HG02678 (cell line): Measurements from ENCODE around the gene PPIF.

Experiments
- ATAC-seq: cut with Tn5 transposase; IDR thresholded peaks from one replicate; pipeline ENCODE4 v1.9.1; 2021; ENCODE audit warnings: mild to moderate bottlenecking, moderate library complexity; ENCODE audit not compliant: unreplicated experiment

Gene PPIF

DNA sequence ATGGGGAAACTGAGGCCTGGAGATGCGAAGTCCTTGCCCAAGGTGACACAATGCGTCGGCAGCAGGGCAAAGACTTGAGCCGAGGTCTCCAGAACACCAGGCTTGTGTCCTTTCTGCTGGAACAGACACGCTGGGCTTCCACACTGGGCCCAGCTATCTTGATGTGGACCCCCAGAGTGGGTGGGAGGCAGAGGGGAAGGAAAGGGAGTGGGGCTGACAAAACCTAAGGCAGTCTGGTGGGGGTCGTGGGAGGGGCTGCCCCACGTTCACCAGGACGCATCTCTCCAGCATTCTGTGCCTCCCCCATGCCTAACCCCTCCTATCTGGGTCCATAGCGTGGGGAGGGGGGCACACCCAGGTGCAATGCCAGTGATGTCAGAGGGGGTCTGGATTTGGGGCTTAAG lies 38.1 kb downstream of the PPIF start:
- ATAC-seq = no peak

DNA sequence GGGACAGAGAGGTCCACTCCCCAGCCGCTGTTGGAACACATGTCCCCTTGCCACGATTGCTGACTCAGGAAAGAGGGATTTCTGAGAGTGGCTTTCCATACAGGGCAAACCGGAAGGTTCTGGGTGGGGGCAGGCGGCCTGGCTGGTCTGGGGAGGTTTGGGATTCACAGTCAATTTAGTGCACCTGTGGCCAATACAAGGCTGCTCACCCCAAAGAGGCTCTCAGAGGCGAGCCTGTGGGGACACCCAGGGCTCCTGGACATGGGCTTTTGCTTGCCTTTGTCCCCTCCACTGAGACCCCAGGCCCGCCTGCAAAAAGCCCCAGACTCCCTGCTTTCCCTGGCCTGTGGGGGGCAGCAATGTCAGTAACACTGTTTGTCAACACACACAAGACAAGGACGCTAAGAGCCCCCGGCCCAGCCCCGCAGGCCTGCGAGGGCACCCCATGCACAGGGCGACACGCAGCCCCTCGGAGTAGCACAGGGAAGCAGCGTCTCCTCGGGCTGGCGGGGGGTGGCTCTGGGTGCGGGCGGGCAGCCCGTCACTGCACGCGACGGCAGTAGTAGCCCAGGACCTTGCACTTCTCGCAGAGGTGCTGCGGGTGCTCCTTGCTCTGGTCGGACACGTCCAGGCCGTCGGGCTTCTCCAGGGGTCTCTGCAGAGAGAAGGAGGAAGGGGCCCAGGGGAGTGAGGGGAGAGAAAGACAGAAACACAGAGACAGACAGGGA lies 38.7 kb downstream of the PPIF start:
- ATAC-seq = no peak

DNA sequence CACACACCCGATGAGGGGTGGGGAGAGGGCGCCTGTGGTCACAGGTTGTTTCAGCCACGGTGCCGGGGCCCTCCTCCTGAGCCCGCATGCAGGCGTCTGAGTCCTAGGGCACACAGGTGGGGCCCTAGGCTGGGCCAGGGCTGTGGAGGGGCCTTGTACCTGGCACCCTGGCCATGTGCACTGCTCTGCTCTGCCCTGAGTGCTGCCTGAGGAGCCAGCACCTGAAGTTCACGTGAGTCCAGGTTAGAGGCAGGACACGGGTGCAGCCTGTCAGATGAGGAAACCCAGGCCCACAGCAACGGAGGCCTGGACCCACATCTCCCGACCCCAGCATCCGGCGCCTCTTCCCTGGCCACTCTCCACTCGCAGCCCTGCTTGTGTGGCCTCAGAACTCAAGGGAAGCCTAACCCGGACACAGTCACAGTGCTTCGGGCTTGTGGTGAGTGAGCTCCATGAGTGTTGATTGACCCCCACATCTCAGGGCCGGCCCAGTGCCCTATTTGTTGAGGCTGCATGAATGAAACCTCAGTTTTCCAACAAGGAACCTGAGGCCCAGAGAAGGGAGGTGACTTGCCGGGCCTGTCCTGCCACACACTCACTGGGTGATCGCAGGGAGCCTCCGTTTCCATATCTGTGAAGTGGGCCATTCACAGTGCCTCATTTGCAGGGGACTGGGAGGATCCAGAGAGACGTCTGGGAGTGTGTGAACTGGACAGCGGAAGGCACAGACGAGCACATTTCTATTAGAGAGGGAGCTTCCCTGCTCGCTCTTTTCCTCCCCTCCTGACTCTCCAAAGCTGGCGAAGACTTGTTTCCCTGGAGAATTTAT lies 39.6 kb downstream of the PPIF start:
- ATAC-seq = no peak

DNA sequence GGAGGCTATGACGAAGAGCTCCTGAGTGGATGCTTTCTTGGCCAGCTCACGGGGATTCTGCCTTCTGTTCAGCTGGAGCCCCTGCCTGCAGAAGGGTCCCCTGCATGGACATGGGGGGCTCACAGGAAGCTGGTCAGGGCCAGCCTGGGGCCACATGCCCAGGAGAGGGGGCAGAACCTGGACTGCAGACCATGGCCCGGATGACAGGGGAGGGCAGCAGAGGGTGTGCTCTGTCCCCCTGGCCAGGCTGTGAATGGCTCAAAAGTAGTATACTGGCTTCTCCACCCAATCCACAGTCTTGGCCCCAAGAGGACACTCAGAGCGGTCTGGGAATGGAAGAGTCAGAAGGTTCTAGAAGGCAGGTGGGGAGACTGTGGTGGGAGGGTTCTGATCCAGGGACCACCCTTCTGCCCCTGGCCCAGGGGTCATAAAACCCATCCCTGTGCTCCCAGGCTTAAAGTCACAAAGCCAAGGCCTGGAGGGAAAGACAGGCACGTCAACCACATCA lies 40.3 kb downstream of the PPIF start:
- no peak for ATAC-seq

DNA sequence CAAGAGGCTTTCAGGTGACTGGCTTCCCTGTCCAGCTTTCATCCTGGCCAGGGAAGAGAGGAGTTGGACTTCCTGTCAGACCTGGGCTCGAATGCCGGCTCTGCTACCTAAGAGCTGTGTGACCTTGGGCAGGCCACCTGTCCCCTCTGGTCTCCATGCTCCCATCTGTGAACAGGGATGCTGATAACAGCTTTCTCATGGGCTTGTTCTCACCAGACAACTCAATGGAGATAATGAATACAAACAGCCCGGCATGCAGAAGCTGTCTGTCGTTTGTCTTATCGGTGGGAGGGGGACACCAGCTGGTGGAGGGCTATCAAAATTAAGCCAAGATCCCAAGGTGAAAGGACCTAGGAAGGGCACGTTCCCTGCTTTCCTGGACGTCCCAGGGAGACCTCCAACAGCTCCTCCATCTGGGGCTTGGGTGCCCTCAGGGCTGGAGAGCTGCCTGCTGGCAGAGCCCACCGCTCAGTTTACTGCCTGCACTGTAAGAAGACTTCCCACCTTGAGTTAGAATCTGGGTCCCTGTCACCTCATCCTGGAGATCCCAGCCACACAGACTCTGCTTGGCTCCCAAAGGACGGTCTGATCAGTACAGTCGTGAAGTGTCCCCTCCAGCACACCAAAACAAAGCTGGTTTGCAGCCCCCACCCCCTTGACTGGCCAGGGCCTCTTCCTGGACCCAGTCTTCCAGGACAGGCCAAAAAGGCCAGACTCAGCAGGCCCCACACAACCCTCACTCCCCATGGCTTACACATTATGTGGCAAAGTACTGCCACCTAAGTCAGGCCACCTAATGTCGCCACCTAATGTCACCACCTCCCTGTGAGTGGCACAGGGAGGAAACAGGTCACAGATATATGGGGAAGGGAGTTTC lies 40.9 kb downstream of the PPIF start:
- no peak for ATAC-seq

DNA sequence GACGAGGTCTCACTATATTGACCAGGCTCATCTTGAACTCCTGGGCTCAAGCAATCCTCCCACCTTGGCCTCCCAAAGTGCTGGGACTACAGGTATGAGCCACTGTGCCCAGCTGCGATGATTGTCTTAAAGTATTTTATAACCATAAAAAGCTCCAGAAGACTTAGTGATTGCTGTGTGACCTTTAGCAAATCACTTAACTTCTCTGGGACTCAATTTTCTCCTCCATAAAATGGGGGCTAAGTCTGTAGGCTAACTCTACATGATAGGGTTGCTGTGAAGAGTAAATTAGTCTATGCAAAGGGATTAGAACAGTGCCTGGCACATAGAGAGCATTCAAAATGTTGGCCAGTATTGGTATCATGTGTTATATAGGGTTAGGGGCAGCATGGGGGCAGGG lies 42.8 kb downstream of the PPIF start:
- ATAC-seq = no peak

DNA sequence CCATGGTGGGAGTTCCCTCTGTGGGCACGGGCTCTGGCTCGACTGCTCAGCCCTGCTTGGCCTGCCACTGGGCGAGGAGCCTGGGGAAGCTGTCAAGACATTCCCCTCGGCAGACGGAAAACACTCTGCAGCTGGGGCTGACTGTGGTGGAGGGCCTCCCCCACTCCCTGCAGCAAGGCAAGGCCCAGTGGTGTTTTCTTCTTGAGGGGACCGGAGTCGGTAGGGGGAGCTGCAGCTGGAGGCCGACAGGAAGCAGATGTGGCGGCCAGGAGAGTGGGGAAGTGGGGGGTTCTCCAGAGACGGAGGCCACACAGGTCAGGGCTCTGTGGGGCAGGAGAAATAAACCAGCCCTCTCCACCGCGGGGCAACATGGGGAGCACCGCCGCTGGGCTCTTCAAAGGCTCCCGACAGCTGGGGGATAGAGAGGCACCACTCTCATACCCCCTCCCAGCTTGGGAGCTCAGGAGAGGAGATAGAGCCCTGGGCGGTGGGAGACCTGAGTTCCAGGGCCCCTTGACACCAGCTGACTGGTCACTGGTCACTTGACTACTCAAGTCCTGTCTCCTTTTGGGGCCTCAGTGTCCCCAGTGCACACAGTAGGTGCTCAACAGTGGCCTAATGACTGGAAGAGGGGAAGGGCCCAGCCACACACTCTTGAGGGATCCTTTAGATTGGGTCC lies 43.4 kb downstream of the PPIF start:
- ATAC-seq = no peak

DNA sequence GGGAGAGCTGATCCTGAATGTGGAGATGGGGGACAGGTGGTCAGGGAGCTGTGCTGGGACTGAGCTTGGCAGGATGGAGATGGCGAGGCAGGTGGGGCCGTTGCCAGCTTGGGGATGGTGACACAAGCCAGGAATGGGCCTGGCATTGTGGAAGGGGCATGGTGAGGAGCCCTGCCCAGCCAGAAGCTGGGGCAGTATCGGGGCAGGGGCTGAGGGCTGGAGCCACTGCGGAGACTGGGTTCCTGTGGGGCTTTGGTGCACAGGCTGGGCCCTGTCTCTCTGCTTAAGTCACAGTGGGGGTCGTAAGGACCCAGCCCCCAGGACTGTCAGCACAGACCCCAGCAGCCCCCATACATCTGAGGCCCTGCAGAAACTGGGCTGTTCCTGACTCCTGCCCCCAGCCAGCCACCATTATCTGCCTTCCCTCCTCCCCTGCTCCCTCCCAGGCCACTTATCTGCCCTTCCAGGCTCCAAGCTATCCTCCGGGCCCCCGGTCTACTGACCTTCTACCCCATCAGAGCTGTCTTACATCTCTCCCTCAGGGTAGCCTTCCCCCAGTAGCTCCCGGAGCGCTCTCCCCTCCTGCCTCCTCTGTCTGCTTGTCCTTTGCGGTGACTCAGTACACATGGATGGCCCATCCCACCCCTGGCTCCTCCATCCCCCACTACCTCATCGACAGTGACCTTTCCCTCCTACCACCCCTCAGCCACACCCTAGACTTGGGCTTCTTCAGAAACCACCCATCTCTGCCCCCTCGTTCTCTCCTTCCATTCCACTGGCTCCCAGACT lies 44.2 kb downstream of the PPIF start:
- no peak for ATAC-seq

DNA sequence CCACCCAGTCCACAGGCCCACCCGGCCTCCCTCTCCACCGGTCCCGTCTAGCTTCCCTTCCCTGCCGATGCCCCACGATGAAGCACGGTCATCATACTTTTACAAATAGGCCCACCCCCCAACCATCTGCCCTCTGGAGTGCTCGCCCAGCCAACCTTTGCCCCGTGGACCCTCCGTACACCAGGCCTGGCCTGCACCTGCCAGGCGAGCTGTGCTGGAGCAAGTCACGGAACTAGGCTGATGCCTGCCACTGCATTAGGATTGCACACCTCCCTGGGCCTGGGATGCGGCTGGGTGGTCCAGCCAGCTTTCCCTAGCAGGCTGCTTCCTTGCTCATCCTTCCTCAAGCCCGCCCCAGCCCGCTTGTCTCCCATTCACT lies 44.7 kb downstream of the PPIF start:
- ATAC-seq = no peak

DNA sequence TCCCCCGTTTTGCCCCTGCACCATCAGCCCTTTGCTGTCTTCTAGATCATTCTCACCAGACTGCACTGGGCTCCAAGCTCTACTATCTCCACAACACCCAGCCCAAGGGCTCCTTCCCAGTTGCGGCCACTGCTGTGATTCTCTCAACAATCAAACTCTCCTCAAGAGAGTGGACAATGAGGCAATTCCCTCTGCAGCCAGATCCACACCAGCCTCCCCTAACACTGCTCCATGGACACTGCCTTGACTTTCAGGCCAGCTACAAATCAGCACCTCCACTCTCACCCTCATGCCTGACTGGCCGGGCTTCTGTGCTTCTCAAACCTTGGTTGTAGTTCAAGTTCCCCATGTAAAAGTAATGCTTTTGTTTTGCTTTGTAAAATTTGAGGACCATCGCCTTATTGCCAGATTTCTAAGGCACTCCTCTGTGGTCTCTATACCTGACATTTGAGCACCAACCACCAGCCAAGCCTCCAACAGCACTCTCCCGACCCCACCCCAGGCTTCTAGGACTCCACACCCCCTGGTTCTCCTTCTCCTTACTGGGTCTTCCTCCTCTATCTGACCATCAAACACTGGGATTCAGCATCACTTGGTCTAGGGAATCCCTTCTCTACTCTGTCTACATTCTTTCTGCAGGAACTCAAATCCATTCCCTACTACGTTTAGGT lies 45.4 kb downstream of the PPIF start:
- ATAC-seq = no peak

DNA sequence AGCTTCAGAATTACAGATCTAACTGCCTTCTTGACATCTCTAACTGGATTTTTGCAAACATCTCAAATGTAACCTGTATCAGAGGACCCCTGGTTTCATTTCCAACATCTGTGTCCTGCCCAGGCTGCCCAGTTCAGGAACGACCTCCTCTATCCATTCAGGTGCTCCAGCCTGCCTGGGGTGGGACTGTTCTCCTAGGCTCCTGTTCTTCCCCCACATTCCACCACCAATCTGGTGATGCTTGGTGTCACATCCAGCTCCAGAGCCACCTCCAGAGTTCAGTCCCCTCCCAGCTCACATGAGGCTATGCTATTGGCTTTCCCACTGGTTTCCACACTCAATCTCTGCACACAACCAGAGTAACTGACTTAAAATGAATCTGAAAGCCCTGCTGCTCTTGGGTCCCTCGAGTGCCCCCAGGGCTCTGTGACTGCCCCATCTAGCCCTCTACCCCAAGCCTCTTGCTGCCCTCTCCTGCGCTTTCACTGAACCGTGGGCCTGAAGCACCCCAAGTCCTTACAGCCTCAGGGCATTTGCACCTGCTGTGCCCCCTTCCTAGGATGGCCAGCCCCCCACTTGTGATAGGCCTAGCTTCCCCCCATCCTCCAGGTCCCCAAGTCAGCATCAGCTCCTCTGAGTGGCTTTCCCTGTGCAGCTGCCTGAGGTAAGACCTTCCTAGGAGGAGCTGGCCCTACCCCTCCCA lies 46.1 kb downstream of the PPIF start:
- ATAC-seq = no peak

DNA sequence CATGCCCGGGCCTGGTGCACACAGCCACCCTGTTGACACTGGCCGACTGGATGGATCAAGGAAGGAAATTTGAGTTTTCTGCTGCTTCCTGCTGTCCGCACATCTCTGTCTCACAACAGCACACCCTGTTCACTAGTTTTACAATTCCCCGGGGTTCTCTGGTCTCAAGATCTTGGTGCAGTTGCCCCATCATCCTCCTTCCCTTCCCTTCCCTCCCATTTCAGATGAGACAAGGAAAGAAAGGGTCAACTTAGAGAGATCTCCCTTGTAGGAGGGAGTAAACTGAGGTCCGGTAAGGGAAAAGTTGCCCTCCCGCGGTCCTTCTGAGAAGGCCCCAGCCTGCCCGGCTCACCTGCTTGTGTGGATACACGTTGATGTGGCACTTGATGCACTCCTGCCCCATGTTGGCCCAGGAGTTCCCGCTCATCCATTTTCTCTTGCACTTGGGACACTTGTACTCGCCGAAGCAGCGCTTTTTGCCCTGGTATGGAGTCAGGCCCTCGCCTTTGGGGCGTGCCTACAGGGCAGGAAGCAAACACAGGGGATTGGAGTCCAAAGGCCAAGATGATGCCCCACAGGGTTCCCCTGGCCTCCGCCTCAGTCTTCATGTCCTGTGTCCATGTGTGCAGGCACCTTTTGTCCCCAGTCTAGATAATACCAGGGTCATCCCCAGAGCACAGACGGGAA lies 46.8 kb downstream of the PPIF start:
- ATAC-seq = no peak

DNA sequence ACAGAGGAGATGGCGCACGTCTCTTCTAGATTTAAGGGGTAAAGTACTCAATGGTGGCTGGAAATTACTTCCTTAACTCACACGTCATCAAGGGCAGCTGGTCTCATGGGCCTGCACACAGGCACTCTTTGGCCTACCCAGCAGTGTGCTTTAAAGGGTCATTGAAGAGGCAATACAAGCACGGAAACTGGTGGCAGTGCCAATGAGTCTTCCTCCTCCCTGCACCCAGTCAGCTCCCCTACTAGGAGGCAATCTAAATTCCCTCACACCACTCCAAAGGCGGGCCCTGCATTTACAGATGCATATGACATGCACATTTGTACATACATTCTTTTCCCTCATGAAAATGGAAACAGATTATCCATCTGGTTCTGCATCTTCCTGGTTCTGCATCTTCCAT lies 47.4 kb downstream of the PPIF start:
- ATAC-seq = no peak

DNA sequence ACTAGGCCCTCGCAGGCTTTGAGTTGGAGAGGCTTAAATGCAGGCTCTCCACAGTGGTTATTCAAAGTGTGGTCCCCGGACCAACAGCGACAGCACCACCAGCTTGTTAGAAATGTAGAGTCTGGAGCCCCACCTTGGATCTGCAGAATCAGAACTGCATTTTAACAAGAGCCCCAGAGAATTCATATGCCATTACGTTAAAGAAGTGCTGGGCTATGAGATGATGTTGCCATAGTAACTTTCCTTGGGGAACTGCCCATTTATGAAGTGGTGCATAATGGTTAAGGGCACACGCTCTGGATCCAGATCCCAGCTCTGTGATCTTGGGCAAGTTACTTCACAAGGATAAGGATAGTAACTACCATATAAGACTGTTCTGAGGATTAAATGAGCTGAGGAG lies 49.3 kb downstream of the PPIF start:
- no peak for ATAC-seq

DNA sequence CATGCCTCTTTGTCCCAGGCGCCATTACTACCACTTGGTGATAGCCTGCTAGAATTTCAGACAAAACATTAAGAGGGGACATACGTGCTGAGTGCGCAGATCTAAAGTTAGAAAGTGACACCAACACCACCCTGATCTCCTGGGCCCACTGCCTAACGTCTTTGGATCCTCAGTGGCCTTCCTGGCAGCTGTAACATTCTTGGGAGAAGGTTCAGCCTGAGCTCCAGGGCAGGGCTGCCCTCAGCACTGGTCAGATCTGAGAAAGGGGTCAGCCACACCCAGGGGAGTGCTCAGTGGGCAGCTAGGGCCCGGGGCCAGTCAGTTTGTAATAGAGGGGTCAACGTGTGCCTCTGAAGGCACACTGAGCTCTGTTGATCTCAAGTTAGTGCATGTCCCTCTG lies 49.8 kb downstream of the PPIF start:
- ATAC-seq = no peak

DNA sequence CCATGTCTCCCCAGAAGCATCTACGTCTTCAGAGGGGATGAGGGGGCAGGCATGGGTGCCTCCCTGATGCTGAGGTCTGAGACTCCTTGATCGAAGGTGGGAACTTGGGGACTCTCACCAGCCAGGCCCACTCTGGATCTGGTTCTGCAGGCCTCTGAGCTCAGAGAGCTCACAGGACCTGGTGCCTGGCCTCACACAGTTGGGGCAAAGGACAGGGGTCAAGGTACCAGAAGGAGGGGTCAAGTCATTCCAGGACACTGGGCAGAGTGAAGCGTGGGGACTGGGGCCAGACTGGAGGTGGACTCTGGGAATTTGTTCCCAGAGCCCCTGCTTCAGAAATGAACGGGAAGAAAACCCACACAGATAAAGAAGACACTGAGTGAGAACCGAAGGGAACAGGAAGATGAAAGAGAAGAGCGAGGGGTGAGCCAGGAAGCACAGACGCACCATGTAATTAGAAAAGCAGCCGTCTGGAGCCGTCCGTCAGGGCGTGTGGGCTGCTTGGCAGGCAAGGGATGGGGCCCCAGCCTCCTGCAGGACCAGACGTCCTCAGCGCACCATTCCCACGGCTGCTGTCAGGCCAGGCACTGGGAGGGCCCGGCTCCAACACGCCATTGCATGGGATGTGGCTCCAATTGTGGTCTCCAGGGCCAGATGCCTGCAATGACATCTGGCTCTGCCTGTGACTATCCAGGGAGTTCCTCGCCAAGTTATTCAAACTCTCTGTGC lies 50.5 kb downstream of the PPIF start:
- ATAC-seq = no peak

DNA sequence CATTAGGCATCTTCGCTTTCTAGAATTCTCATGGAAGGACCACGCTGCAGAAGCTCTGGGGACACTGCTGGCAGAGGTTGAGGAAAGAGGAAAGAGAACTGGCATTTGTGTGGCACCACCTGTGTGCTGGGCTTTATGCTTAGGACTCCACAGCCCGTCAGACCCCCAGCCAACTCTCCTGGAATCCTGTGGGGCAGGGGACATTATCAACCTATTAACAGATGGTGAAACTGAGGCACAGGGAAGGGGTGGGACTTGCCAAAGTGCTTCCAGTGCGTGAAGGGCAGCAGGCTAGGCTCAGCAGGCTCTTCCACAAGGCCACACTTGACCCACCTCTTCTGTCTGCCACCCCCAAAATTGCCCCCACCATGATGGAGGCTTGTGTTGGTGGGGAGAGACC lies 51.4 kb downstream of the PPIF start:
- ATAC-seq = no peak
